Kidney (tissue), 14 donors: ENCODE results near the gene KPNA1. TPM values are rescaled to one million over a fixed set of nuclear protein-coding genes. Genes with fewer than 3 reads are reported as not detected.

ENCODE experiments used
- DNase-seq, 5 donors: peaks; one replicate each; pipeline ENCODE4 v3.0.0-alpha.2; 2013 to 2020
- FAIRE-seq: peaks from 2 replicates; lab custom pipeline; 2012; peaks lifted over from hg19 to GRCh38; lab: Jason Lieb, UNC
- H3K27ac ChIP-seq, 2 donors: one replicate each; pipeline ENCODE4 v1.7.0; 2013; ENCODE audit warnings: low read depth in 2 of 2, low read length in 2 of 2, inconsistent platforms in 1 of 2
- H3K27me3 ChIP-seq: one replicate; pipeline ENCODE4 v1.7.1; 2013; ENCODE audit warnings: low read length, inconsistent platforms; ENCODE audit not compliant: control insufficient read depth, insufficient read depth
- H3K36me3 ChIP-seq, 3 donors: one replicate each; pipeline versions ENCODE4 v1.7.0 to v1.7.1; 2013; ENCODE audit warnings: low read length in 3 of 3, control low read depth in 1 of 3, inconsistent platforms in 1 of 3; ENCODE audit not compliant: insufficient read depth in 3 of 3, control insufficient read depth in 2 of 3
- H3K4me1 ChIP-seq, 3 donors: one replicate each; pipeline versions ENCODE4 v1.7.0 to v1.7.1; 2013; ENCODE audit warnings: low read length in 3 of 3, inconsistent platforms in 1 of 3, low read depth in 1 of 3; ENCODE audit not compliant: control insufficient read depth in 2 of 3, insufficient read depth in 2 of 3
- H3K4me3 ChIP-seq, 3 donors: one replicate each; pipeline versions ENCODE4 v1.7.0 to v1.8.1; 2013; ENCODE audit warnings: low read length in 3 of 3, control low read depth in 1 of 3, inconsistent platforms in 1 of 3
- H3K9ac ChIP-seq, 3 donors: one replicate each; pipeline versions ENCODE4 v1.7.0 to v1.7.1; 2013; ENCODE audit warnings: low read length in 3 of 3, control low read depth in 1 of 3, inconsistent platforms in 1 of 3
- H3K9me3 ChIP-seq, 3 donors: one replicate each; pipeline versions ENCODE4 v1.7.0 to v1.7.1; 2013; ENCODE audit warnings: low read length in 3 of 3, control low read depth in 1 of 3, inconsistent platforms in 1 of 3; ENCODE audit not compliant: control insufficient read depth in 2 of 3, insufficient read depth in 1 of 3
- intact Hi-C: fragments of 100-400 bp; cut with DNase I; formaldehyde crosslinking; loops from one replicate; pipeline ENCODE4 v1.11.1; 2022
- polyA plus RNA-seq: library from polyadenylated mRNA; stranded (reverse); fragments of 350-450 nt; fragmentation: Illumina TruSeq; extraction: RNeasy Lipid Tissue Mini Kit (QIAGEN cat#74804); gene quantifications from one replicate; pipeline ENCODE4 v1.2.3, GENCODE V29; 2014; ENCODE audit warnings: low read depth, low replicate concordance; ENCODE audit not compliant: insufficient read depth
- total RNA-seq: library from RNA; stranded (reverse); fragmentation: NEBNext Ultra II Directional; extraction: Animal tissue kit (Norgen Biotek cat#: 25700); gene quantifications from one replicate; pipeline ENCODE4 v1.2.1, GENCODE V29; 2021
- TF ChIP-seq, protein P1 (sequence below): IDR thresholded peaks from 3 replicates; pipeline ENCODE4 v1.5.1; 2012; ENCODE audit warnings: mild to moderate bottlenecking, moderate library complexity, borderline replicate concordance; ENCODE audit not compliant: insufficient read depth; ENCODE audit errors: extremely low read depth
- donor health status: control.
- donor health status: control.
- donor health status: control.
- donor health status: control.
- donor health status: control.
- donor health status: DM: yes; HTN: yes; CAD: no.
- donor health status: Normal renal cell carcinoma (clear cell type).

KPNA1 gene
- total and polyA plus RNA-seq, 2 donors from 2014 or later = 16.8 to 64.5 TPM

DNA sequence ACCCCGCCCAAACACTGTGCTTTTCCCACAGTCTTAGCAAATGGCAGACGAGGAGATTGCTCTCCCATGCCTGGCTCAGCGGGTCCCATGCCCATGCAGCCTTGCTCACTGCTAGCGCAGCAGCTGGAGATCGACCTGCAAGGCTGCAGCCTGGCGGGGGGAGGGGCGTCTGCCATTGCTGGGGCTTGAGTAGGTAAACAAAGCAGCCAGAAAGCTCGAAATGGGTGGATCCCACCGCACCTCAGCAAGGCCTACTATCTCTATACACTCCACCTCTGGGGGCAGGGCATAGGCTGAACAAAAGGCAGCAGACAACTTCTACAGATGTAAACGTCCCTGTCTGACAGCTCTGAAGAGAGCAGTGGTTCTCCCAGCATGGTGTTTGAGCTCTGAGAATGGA, 71.6 kb downstream of the KPNA1 start:
- Histone ChIP-seq H3K9me3 (peaks cover 0 to 3% (median 0%) of the 10 kb centered on the region in 3 donors), H3K4me3 (no peak overlapping the region), H3K36me3 (peaks cover 2 to 20% (median 15%) of the 10 kb centered on the region in 3 donors), H3K27me3 (no peaks in the 10 kb centered on the region), H3K9ac (no peak overlapping the region), H3K4me1 (no peaks in the 10 kb centered on the region), H3K27ac (no peak overlapping the region)
- intact Hi-C loops = no loop called here
- DNase-seq = no peak
- FAIRE-seq = no peak
- TF ChIP-seq, protein P1, sequence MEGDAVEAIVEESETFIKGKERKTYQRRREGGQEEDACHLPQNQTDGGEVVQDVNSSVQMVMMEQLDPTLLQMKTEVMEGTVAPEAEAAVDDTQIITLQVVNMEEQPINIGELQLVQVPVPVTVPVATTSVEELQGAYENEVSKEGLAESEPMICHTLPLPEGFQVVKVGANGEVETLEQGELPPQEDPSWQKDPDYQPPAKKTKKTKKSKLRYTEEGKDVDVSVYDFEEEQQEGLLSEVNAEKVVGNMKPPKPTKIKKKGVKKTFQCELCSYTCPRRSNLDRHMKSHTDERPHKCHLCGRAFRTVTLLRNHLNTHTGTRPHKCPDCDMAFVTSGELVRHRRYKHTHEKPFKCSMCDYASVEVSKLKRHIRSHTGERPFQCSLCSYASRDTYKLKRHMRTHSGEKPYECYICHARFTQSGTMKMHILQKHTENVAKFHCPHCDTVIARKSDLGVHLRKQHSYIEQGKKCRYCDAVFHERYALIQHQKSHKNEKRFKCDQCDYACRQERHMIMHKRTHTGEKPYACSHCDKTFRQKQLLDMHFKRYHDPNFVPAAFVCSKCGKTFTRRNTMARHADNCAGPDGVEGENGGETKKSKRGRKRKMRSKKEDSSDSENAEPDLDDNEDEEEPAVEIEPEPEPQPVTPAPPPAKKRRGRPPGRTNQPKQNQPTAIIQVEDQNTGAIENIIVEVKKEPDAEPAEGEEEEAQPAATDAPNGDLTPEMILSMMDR = no peak

DNA sequence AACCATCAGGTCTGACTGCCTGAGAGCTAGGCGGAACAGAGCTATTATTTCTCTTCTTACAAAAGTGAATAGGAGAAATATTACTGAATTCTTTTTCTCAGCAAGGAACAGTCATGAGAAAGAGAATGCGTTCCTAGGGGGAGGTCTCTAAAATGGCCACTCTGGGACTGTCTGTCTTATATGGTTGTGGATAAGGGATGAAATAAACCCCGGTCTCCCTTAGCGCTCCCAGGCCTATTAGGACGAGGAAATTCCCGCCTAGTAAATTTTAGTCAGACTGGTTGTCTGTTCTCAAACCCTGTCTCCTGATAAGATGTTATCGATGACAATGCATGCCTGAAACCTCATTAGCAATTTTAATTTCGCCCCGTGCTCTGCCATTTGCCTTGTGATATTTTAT, 78.8 kb downstream of the KPNA1 start:
- no peak overlapping the region for H3K27ac ChIP-seq
- H3K4me3 ChIP-seq = no peak overlapping the region
- TF ChIP-seq, protein P1 = no peak
- intact Hi-C loops = no loop called here
- H3K9ac ChIP-seq = no peak overlapping the region
- DNase-seq (no peak), FAIRE-seq (no peak)
- H3K9me3 ChIP-seq = peaks cover 0 to 6% (median 0%) of the 10 kb centered on the region in 3 donors
- no peaks in the 10 kb centered on the region for H3K27me3 ChIP-seq
- peaks cover 3 to 35% (median 21%) of the 10 kb centered on the region in 3 donors for H3K36me3 ChIP-seq
- no peaks in the 10 kb centered on the region for H3K4me1 ChIP-seq

- Histone ChIP-seq H3K27ac (no peak overlapping the region), H3K36me3 (peaks cover 2 to 25% (median 14%) of the 10 kb centered on the region in 3 donors), H3K9ac (no peak overlapping the region), H3K9me3 (no peaks in the 10 kb centered on the region), H3K4me1 (no peaks in the 10 kb centered on the region), H3K27me3 (no peaks in the 10 kb centered on the region), H3K4me3 (no peak overlapping the region)
- DNase-seq (no peak), FAIRE-seq (no peak)
- TF ChIP-seq, protein P1 = no peak
- intact Hi-C loops = no loop called here
Measured at GRCh38 chr3:122430371-122430770, 84.4 kb downstream of the KPNA1 start.
